ENCODE results near the gene KRT25. TPM values are rescaled to one million over a fixed set of nuclear protein-coding genes. Genes with fewer than 3 reads are reported as not detected.

KRT25 gene
- total and polyA plus RNA-seq, 2 of the 13 experiments (the other 11 are each of a cell fraction or from before 2014, with no cell fraction given), result not detected

DNA sequence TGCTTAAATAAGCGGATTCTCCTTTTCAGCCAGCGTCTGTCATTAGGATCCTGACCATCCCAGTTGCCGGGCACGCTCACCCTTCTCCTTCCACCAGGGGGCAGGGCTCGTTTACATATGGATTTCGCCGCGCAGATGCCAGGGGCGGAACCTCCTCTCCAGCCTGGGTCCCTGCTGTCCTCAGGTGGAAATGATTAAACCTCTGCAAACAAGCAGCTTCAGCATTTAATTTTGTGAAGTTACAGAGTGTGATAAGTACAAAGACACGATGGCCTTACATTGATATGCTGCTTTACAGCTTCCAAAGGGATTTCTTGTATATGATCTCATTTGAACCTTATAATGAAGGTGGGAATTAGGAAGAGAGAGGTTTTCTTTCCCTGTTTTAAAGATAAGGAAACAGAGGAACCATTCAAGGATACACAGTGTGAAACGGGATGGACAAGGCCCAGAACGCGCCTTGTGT lies 48.5 kb upstream of the KRT25 start (continued):
- TF ChIP-seq, protein P1, sequence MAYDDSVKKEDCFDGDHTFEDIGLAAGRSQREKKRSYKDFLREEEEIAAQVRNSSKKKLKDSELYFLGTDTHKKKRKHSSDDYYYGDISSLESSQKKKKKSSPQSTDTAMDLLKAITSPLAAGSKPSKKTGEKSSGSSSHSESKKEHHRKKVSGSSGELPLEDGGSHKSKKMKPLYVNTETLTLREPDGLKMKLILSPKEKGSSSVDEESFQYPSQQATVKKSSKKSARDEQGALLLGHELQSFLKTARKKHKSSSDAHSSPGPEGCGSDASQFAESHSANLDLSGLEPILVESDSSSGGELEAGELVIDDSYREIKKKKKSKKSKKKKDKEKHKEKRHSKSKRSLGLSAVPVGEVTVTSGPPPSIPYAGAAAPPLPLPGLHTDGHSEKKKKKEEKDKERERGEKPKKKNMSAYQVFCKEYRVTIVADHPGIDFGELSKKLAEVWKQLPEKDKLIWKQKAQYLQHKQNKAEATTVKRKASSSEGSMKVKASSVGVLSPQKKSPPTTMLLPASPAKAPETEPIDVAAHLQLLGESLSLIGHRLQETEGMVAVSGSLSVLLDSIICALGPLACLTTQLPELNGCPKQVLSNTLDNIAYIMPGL (CRISPR knock-in tag; IDR thresholded peaks at IDR 0.05; ENCODE audit: borderline replicate concordance in 1 of 2, low read depth in 1 of 2), result peak; percentile 74 to 86
- TF ChIP-seq SATB2 (CRISPR knock-in tag; IDR thresholded peaks at IDR 0.05) (no peak), ZNF431 (CRISPR knock-in tag; IDR thresholded peaks at IDR 0.05; ENCODE audit: borderline replicate concordance, low read depth) (no peak), SALL1 (CRISPR knock-in tag; IDR thresholded peaks at IDR 0.05) (peak; percentile 82; the same call in 1 of the 2 replicates), ZNF441 (CRISPR knock-in tag; IDR thresholded peaks at IDR 0.05; ENCODE audit: borderline replicate concordance) (0 out of 2 replicates have a peak, but pooled peaks have one; percentile 31), HDAC2 (CRISPR knock-in tag; IDR thresholded peaks at IDR 0.05) (peak; percentile 36; the same call in 1 of the 2 replicates), MYC (CRISPR knock-in tag; IDR thresholded peaks at IDR 0.05; ENCODE audit: borderline replicate concordance) (peak; percentile 30; the same call in 1 of the 2 replicates), YEATS2 (CRISPR knock-in tag; IDR thresholded peaks at IDR 0.05; ENCODE audit: borderline replicate concordance) (no peak; the same call in 1 of the 2 replicates), SOX6 (IDR thresholded peaks at IDR 0.05) (no peak), SOX6 (CRISPR knock-in tag; IDR thresholded peaks at IDR 0.05) (0 out of 2 replicates have a peak, but pooled peaks have one; percentile 26), FOXK1 (CRISPR knock-in tag; IDR thresholded peaks at IDR 0.05; ENCODE audit: borderline replicate concordance, low read depth) (peak; percentile 41; the same call in 1 of the 2 replicates), CREM (IDR thresholded peaks at IDR 0.05) (no peak), CREM (CRISPR knock-in tag; IDR thresholded peaks at IDR 0.05) (no peak), IKZF4 (CRISPR knock-in tag; IDR thresholded peaks at IDR 0.05; ENCODE audit: borderline replicate concordance, low read depth, not compliant biosample characterization) (no peak), RAD51 (IDR thresholded peaks at IDR 0.05; ENCODE audit: borderline replicate concordance) (no peak)
- TF ChIP-seq, protein P2, sequence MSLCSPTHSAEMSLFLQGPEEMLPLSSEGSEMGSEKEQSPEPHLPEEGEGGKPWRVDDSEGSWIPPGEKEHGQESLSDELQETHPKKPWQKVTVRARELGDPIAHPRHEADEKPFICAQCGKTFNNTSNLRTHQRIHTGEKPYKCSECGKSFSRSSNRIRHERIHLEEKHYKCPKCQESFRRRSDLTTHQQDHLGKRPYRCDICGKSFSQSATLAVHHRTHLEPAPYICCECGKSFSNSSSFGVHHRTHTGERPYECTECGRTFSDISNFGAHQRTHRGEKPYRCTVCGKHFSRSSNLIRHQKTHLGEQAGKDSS (CRISPR knock-in tag; IDR thresholded peaks at IDR 0.05; ENCODE audit: borderline replicate concordance, low read depth), result no peak
- TF ChIP-seq, protein P3, sequence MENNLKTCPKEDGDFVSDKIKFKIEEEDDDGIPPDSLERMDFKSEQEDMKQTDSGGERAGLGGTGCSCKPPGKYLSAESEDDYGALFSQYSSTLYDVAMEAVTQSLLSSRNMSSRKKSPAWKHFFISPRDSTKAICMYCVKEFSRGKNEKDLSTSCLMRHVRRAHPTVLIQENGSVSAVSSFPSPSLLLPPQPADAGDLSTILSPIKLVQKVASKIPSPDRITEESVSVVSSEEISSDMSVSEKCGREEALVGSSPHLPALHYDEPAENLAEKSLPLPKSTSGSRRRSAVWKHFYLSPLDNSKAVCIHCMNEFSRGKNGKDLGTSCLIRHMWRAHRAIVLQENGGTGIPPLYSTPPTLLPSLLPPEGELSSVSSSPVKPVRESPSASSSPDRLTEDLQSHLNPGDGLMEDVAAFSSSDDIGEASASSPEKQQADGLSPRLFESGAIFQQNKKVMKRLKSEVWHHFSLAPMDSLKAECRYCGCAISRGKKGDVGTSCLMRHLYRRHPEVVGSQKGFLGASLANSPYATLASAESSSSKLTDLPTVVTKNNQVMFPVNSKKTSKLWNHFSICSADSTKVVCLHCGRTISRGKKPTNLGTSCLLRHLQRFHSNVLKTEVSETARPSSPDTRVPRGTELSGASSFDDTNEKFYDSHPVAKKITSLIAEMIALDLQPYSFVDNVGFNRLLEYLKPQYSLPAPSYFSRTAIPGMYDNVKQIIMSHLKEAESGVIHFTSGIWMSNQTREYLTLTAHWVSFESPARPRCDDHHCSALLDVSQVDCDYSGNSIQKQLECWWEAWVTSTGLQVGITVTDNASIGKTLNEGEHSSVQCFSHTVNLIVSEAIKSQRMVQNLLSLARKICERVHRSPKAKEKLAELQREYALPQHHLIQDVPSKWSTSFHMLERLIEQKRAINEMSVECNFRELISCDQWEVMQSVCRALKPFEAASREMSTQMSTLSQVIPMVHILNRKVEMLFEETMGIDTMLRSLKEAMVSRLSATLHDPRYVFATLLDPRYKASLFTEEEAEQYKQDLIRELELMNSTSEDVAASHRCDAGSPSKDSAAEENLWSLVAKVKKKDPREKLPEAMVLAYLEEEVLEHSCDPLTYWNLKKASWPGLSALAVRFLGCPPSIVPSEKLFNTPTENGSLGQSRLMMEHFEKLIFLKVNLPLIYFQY (CRISPR knock-in tag; IDR thresholded peaks at IDR 0.05; ENCODE audit: borderline replicate concordance), result 0 out of 2 replicates have a peak, but pooled peaks have one; percentile 66
- TF ChIP-seq, protein P4, sequence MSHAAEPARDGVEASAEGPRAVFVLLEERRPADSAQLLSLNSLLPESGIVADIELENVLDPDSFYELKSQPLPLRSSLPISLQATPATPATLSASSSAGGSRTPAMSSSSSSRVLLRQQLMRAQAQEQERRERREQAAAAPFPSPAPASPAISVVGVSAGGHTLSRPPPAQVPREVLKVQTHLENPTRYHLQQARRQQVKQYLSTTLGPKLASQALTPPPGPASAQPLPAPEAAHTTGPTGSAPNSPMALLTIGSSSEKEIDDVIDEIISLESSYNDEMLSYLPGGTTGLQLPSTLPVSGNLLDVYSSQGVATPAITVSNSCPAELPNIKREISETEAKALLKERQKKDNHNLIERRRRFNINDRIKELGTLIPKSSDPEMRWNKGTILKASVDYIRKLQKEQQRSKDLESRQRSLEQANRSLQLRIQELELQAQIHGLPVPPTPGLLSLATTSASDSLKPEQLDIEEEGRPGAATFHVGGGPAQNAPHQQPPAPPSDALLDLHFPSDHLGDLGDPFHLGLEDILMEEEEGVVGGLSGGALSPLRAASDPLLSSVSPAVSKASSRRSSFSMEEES (CRISPR knock-in tag; IDR thresholded peaks at IDR 0.05), result 0 out of 2 replicates have a peak, but pooled peaks have one; percentile 17
- TF ChIP-seq, protein P5, sequence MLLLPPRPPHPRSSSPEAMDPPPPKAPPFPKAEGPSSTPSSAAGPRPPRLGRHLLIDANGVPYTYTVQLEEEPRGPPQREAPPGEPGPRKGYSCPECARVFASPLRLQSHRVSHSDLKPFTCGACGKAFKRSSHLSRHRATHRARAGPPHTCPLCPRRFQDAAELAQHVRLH (CRISPR knock-in tag; IDR thresholded peaks at IDR 0.05; ENCODE audit: borderline replicate concordance, low read depth), result peak; percentile 73; the same call in 1 of the 2 replicates

All from HepG2 (cell line).